HEK293T (cell line): ENCODE results near the gene ARL2BP.
"Not testable (repeated sequence)": the region's sequence is repeated elsewhere in the genome, so short reads cannot be mapped to it uniquely, and the experiment has no call there.

Experiments used
- CTCF ChIA-PET: fragments of 350-600 bp; formaldehyde crosslinking; extraction: SDS; loops from one replicate; lab custom pipeline; 2021; ENCODE audit warnings: antibody characterized with exemption, inconsistent platforms; lab: Yijun Ruan, JAX
- POLR2A ChIA-PET: fragments of 350-600 bp; formaldehyde crosslinking; extraction: SDS; loops from one replicate; lab custom pipeline; 2020; ENCODE audit warnings: antibody characterized with exemption, inconsistent platforms; lab: Yijun Ruan, JAX
- DNase-seq: peaks from one replicate; pipeline ENCODE4 v3.0.0; 2012; ENCODE audit warnings: mixed read lengths; ENCODE audit errors: extremely low spot score
- ARNT ChIP-seq: fragments of 450-650 bp; IDR thresholded peaks from 2 replicates; pipeline ENCODE4 v1.6.1; 2017; ENCODE audit warnings: mild to moderate bottlenecking
- BHLHE40 ChIP-seq: fragments of 450-650 bp; IDR thresholded peaks from 2 replicates; pipeline ENCODE4 v1.6.1; 2016; ENCODE audit warnings: mild to moderate bottlenecking, moderate library complexity, borderline replicate concordance
- CTBP1 ChIP-seq: fragments of 450-650 bp; IDR thresholded peaks from 2 replicates; pipeline ENCODE4 v1.6.1; 2016; ENCODE audit warnings: borderline replicate concordance
- ELF4 ChIP-seq: fragments of 450-650 bp; IDR thresholded peaks from 2 replicates; pipeline ENCODE4 v1.6.1; 2017; ENCODE audit warnings: antibody characterized with exemption
- FOXA1 ChIP-seq: fragments of 450-650 bp; IDR thresholded peaks from 2 replicates; pipeline ENCODE4 v1.6.1; 2016; ENCODE audit warnings: mild to moderate bottlenecking
- FOXK2 ChIP-seq: fragments of 450-650 bp; IDR thresholded peaks from 2 replicates; pipeline ENCODE4 v1.6.1; 2016; ENCODE audit warnings: mild to moderate bottlenecking
- FOXM1 ChIP-seq: fragments of 450-650 bp; IDR thresholded peaks from 2 replicates; pipeline ENCODE4 v1.6.1; 2017; ENCODE audit warnings: mild to moderate bottlenecking, borderline replicate concordance
- HDGF ChIP-seq: fragments of 450-650 bp; IDR thresholded peaks from 2 replicates; pipeline ENCODE4 v1.6.1; 2017; ENCODE audit warnings: antibody characterized with exemption, borderline replicate concordance
- L3MBTL2 ChIP-seq: fragments of 450-650 bp; conservative IDR thresholded peaks from 2 replicates; pipeline ENCODE4 v1.6.1; 2016; ENCODE audit warnings: mild to moderate bottlenecking
- LEF1 ChIP-seq: fragments of 450-650 bp; IDR thresholded peaks from 2 replicates; pipeline ENCODE4 v1.6.1; 2017; ENCODE audit warnings: mild to moderate bottlenecking, borderline replicate concordance
- NFRKB ChIP-seq: fragments of 450-650 bp; IDR thresholded peaks from 2 replicates; pipeline ENCODE4 v1.6.1; 2016; ENCODE audit warnings: mild to moderate bottlenecking, moderate library complexity
- PKNOX1 ChIP-seq: fragments of 450-650 bp; IDR thresholded peaks from 2 replicates; pipeline ENCODE4 v1.6.1; 2016
- SP1 ChIP-seq: fragments of 450-650 bp; IDR thresholded peaks from 2 replicates; pipeline ENCODE4 v1.6.1; 2017
- SUZ12 ChIP-seq: fragments of 450-650 bp; IDR thresholded peaks from 2 replicates; pipeline ENCODE4 v1.6.1; 2016; ENCODE audit warnings: mild to moderate bottlenecking
- TARDBP ChIP-seq: fragments of 450-650 bp; IDR thresholded peaks from 2 replicates; pipeline ENCODE4 v1.6.1; 2016
- ZNF384 ChIP-seq: fragments of 450-650 bp; IDR thresholded peaks from 2 replicates; pipeline ENCODE4 v1.6.1; 2016

ARL2BP gene

GRCh38 chr16:57273826-57274225 lies 28.8 kb downstream of the ARL2BP start:
- POLR2A ChIA-PET = no interaction called here
- CTCF ChIA-PET = no interaction called here
- TF ChIP-seq CTBP1 (no peak), NFRKB (no peak), HDGF (no peak), LEF1 (no peak), SUZ12 (no peak), SP1 (no peak), BHLHE40 (no peak), FOXA1 (no peak), ARNT (no peak), TARDBP (no peak), L3MBTL2 (no peak), ZNF384 (no peak)
- no peak for DNase-seq

- DNase-seq, CTCF ChIA-PET, POLR2A ChIA-PET: not testable (repeated sequence)
Measured at GRCh38 chr16:57275946-57276345, 30.9 kb downstream of the ARL2BP start.

- ChIA-PET POLR2A (no interaction called here), CTCF (no interaction called here)
- no peak for DNase-seq
- no peak for TF ChIP-seq LEF1
- TF ChIP-seq SUZ12 = no peak
- TF ChIP-seq CTBP1 = no peak
Measured at GRCh38 chr16:57276596-57276995, 31.5 kb downstream of the ARL2BP start.

GRCh38 chr16:57277586-57277985 lies 32.5 kb downstream of the ARL2BP start:
- no peak for TF ChIP-seq L3MBTL2
- no peak for TF ChIP-seq ELF4
- TF ChIP-seq FOXA1 = no peak
- no peak for TF ChIP-seq TARDBP
- no peak for TF ChIP-seq SUZ12
- TF ChIP-seq BHLHE40 = no peak
- no peak for TF ChIP-seq FOXK2
- TF ChIP-seq FOXM1 = no peak
- TF ChIP-seq SP1 = no peak
- TF ChIP-seq PKNOX1 = no peak
- ChIA-PET POLR2A (no interaction called here), CTCF (no interaction called here)
- DNase-seq = no peak

GRCh38 chr16:57278494-57278893 lies 33.4 kb downstream of the ARL2BP start:
- TF ChIP-seq L3MBTL2 (no peak), FOXK2 (no peak)
- DNase-seq = no peak
- POLR2A ChIA-PET = no interaction called here
- CTCF ChIA-PET = no interaction called here

- CTCF ChIA-PET = no interaction called here
- POLR2A ChIA-PET = no interaction called here
- no peak for DNase-seq
- TF ChIP-seq SP1 (no peak), TARDBP (no peak), FOXK2 (no peak), ELF4 (no peak), NFRKB (no peak), FOXM1 (no peak), ARNT (no peak), PKNOX1 (no peak), HDGF (no peak)
Measured at GRCh38 chr16:57279780-57280638, 35.0 kb downstream of the ARL2BP start.

- no peak for DNase-seq
- CTCF ChIA-PET = no interaction called here
- POLR2A ChIA-PET = no interaction called here
- TF ChIP-seq ZNF384 (no peak), SP1 (no peak), ARNT (no peak), FOXA1 (no peak), BHLHE40 (no peak), FOXK2 (no peak), CTBP1 (no peak), TARDBP (no peak)
Measured at GRCh38 chr16:57281791-57282190, 36.7 kb downstream of the ARL2BP start.

- POLR2A ChIA-PET = no interaction called here
- DNase-seq = no peak
- CTCF ChIA-PET = no interaction called here
- TF ChIP-seq NFRKB = no peak
- TF ChIP-seq HDGF = no peak
- no peak for TF ChIP-seq SP1
- no peak for TF ChIP-seq FOXA1
- no peak for TF ChIP-seq SUZ12
- TF ChIP-seq L3MBTL2 = no peak
- TF ChIP-seq ZNF384 = no peak
- TF ChIP-seq TARDBP = no peak
- TF ChIP-seq FOXK2 = no peak
Measured at GRCh38 chr16:57282510-57283213, 37.6 kb downstream of the ARL2BP start.
